HG03342 (cell line): ENCODE measurements around the gene TNFSF10.
"Not testable (repeated sequence)": the region's sequence is repeated elsewhere in the genome, so short reads cannot be mapped to it uniquely, and the experiment has no call there.

ENCODE experiments used
- ATAC-seq: cut with Tn5 transposase; IDR thresholded peaks from one replicate; pipeline ENCODE4 v1.9.1; 2021; ENCODE audit warnings: mild to moderate bottlenecking, moderate library complexity; ENCODE audit not compliant: unreplicated experiment

Gene TNFSF10

DNA sequence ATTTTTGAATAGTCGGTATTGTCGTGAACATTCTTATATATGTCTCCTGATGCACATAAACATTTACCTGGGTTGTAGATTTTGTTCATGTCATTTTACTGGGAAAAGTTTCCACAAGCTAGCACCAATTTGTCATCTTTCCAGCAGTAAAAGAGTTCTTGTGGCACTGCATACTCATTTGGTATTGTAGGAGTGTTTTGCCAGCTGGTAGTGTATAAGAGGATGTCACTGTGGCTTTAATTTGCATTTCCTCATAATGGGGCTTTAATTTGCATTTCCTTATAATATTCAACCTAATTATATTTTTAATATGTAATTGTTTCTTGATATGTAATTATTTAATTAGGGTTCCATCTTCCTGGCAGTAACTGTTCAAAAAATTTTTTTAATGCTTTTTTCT lies 21.2 kb upstream of the TNFSF10 start:
- ATAC-seq = no peak

DNA sequence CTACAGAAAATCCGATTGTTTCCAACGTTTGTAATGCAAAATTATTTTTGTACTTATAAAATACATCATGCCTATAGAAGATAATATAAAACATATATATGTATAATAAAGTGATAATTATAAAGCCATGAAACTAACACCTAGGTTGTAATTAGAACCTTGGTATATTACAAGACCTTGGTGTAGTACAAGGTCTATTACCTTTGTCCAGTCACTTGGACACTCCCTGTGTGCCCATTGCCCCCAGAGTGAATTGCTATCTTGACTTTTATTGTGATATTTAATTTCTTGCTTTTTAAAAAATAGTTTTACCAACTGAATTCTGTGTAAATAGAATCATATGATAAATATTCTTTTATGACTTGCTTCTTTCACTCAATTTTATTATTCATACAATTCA lies 20.7 kb upstream of the TNFSF10 start:
- ATAC-seq = no peak

- no peak for ATAC-seq
These were observed 20.2 kb upstream of the TNFSF10 start for GRCh38 chr3:172543419-172543818.

- no peak for ATAC-seq
These were observed 19.8 kb upstream of the TNFSF10 start for GRCh38 chr3:172542999-172543398.

DNA sequence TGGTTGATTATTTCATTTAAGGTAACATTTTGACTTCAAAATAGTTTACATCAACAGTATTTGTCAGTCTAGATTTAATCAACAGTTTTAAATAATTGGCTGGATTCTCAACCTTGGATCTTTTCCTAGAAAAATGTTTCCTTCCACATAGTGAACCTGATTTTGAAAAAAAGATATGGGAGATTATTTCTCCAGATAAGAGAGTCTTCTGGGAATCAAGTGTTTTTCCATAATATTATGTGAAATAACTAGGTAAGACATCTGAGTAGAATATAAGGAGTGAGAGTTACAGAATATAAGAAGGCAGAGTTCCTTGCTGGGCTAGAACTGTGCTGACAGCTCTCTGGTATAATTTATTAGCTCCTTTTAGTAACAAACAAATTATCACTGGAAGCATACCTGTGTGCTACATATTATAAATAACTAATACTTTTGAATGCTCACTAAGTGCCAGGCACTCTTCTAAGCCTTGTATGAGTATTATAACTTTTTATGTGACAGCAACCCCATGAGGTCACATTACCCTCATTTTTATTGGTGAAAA lies 18.8 kb upstream of the TNFSF10 start:
- no peak for ATAC-seq

DNA sequence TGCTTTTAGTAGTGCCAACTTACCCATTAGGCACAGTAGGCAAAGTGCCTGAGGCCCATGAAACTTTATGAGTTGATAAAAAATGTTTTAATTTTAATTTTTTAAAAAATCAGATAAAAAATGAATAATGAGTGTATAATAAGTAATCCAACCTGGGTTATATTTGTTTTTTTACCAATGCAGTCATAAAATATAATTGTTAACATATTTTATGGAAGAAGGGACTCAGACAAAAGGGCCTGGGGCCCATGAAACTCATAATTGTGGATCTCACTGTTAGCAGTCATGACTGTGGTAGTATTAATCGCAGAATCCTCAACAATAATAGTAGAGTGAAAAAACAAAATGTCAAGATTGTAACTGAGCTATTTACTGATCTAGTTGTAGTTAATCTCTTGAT lies 16.8 kb upstream of the TNFSF10 start:
- no peak for ATAC-seq

DNA sequence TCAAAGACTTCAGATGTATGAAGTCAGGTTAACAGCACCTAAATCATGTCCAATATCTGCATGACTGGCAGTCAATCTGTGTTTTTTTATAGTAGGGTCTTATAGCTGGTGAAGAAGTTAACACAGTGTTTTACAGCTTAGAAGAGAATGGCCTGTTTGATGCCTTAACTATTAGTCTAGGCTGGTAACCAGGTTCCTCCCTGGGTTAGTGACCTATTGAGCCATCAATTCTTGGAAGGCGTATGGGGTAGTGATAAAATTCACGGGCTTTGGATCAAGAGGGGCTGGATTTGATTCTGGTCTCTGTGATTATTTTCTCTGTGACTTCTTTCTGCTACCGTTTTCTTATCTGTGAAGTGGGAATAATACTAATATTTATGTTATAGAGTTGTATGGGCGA lies 16.0 kb upstream of the TNFSF10 start:
- ATAC-seq = no peak

- ATAC-seq = no peak
These were observed 15.3 kb upstream of the TNFSF10 start for GRCh38 chr3:172538368-172539151.

DNA sequence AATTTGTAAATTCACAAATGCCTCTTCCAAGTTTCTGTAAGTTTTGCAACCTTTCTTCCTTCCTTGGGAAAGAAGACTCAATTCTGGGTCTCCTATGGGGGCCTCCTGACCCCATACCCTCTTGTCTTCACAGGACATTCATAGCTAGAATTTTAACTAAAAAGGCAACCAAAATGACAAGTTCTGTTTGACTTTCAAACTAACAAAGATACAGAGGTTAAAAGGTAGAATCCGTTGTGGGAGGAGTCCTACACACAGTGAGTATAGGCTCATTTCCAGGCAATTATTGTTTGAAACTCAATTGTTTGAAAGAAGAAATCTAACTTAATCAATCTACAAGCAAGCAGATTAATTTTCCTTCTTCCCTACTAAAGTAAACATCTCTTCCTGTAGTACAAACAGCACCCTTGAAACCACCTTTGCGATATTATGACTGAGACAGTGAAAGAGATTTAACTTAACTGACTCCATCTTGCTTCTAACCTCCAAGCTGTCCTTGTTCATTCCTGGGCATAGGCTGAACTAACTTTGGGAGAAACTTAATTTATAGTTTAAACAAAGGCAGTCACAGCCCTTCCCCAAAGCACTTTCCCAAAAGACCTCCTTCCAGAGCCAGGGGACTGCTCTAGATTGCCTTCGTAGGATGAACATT lies 14.4 kb upstream of the TNFSF10 start:
- no peak for ATAC-seq

- no peak for ATAC-seq
These were observed 13.8 kb upstream of the TNFSF10 start for GRCh38 chr3:172536993-172537419.

DNA sequence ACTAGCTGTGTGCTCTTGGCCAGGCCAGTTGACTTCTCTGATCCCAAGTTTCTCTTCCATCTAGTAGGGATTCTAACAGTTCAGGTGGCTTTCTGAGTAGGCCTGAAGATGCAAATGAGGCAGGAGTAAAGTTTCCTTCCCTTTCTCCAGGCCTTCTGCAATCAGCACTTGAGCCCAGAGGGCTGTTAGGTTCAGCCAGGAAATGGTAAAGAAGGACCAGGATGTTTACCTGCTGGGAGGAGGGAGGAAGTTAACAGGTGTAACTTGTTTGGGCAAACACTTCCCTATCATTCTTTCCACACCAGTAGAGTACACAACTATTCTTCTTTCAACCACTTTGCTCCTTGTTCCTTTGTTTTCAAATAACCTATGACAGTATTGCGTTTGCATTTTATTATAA lies 13.3 kb upstream of the TNFSF10 start:
- no peak for ATAC-seq

GRCh38 chr3:172530566-172530965 lies 7.3 kb upstream of the TNFSF10 start:
- ATAC-seq = peak; percentile 54

- ATAC-seq = peak; percentile 40
These were observed 6.9 kb upstream of the TNFSF10 start for GRCh38 chr3:172530101-172530561.

- no peak for ATAC-seq
These were observed 5.4 kb upstream of the TNFSF10 start for GRCh38 chr3:172528677-172529076.

DNA sequence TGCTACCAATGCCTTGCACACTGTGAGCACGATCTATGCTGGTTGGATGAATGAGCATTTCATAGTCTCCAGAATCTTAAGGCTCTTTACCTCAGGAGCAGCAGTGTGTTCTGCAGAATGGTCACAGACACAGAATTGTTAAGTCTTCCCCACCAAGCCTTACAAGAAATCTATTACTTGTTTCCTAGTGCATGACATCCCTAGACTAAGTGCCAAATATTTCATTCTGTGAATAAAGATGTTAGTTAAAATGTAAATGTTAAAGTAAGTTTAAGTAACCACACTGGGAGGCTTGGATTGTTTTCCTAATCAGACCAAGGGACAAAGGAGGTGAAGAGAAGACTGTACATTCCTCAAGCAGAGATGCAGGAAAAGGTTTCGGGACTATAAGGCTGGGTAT lies 4.1 kb upstream of the TNFSF10 start:
- no peak for ATAC-seq

- no peak for ATAC-seq
These were observed 1.9 kb upstream of the TNFSF10 start for GRCh38 chr3:172525116-172525613.

- ATAC-seq = no peak
These were observed 1.4 kb upstream of the TNFSF10 start for GRCh38 chr3:172524611-172525010.

DNA sequence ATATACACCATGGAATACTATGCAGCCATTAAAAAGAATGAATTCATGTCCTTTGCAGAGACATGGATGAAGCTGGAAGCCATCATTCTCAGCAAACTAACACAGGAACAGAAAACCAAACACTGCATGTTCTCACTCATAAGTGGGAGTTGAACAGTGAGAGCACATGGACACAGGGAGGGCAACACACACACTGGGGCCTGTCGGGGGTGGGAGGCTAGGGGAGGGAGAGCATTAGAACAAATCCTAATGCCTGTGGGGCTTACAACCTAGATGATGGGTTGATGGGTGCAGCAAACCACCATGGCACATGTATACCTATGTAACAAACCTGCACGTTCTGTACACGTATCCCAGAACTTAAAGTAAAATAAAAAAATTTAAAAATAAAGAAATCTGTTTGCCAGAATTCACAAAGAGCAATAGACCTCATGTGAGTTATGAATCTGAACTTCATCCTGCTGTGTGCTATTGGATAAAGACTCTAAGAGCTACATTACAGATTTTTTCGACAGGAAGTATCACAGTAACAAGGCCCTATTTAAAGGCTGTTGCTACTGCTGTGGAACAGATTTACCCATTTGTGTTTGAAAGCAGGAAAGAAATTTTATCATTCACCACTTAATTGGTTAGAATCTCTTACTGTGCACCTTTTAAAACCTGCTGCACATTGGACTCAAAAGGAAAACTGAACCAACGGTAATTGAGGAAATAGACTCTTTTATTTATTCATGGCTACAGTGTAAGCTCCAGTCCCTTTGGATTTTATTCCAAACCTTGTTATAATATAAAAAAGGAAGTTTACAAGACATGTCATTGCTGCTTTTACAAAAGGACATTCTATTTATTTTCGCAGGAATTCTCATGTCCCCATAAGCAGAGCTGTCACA lies 1.1 kb downstream of the TNFSF10 start:
- not testable (repeated sequence) for ATAC-seq

- peak; percentile 58 for ATAC-seq
These were observed 2.9 kb downstream of the TNFSF10 start for GRCh38 chr3:172520301-172520831.

- no peak for ATAC-seq
These were observed 3.5 kb downstream of the TNFSF10 start for GRCh38 chr3:172519740-172520139.
